Measurements from ENCODE around the gene TJP1. TPM values are rescaled to one million over a fixed set of nuclear protein-coding genes. Genes with fewer than 3 reads are reported as not detected.

The TJP1 gene
- total RNA-seq, 2 donors from 2014 or later = 47.2 to 70.1 TPM

- Histone ChIP-seq H3K27ac (no peak overlapping the region), H3K36me3 (no peaks in the 10 kb centered on the region)
- intact Hi-C loops (cut with DNase I) = loop anchor here (10.0 kb wide), 1 partner anchor 130 kb away; no protein-coding TSS in a partner anchor
Measured at GRCh38 chr15:29825227-29825626, 3.0 kb upstream of the TJP1 start.

GRCh38 chr15:29822684-29823459 is 604 bp upstream of the TJP1 start:
- no peaks in the 10 kb centered on the region for H3K27me3 ChIP-seq
- peak; percentile 77 for DNase-seq
- no peaks in the 10 kb centered on the region for H3K9me3 ChIP-seq
- peak overlapping the region; percentile 65 for H3K4me3 ChIP-seq
- no peak for TF ChIP-seq CTCF (IDR thresholded peaks at IDR 0.05)
- intact Hi-C loops (cut with DNase I) = loop anchor here (10.0 kb wide), 1 partner anchor 128 kb away; no protein-coding TSS in a partner anchor
- peak overlapping the region; percentile 56 to 58 for H3K9ac ChIP-seq (ENCODE audit: low read depth in 2 of 2, low read length in 2 of 2)
- peak overlapping the region; percentile 90 for H3K27ac ChIP-seq
- H3K4me1 ChIP-seq = peaks cover 5% of the 10 kb centered on the region
- H3K36me3 ChIP-seq = no peaks in the 10 kb centered on the region

More at GRCh38 chr15:29825227-29825626, 3.0 kb upstream of the TJP1 start:
- Histone ChIP-seq H3K27me3 (no peaks in the 10 kb centered on the region), H3K4me1 (no peaks in the 10 kb centered on the region), H3K4me3 (no peak overlapping the region), H3K9me3 (no peaks in the 10 kb centered on the region), H3K9ac (ENCODE audit: low read depth in 2 of 2, low read length in 2 of 2) (no peak overlapping the region)
- no peak for DNase-seq
- TF ChIP-seq CTCF (IDR thresholded peaks at IDR 0.05) = no peak

GRCh38 chr15:29821416-29822099 is 710 bp downstream of the TJP1 start:
- intact Hi-C loops (cut with DNase I) = loop anchor here (10.0 kb wide), 1 partner anchor 127 kb away; no protein-coding TSS in a partner anchor
- H3K4me1 ChIP-seq = peaks cover 5% of the 10 kb centered on the region
- TF ChIP-seq CTCF (IDR thresholded peaks at IDR 0.05) = no peak
- peak overlapping the region; percentile 65 for H3K4me3 ChIP-seq
- peak; percentile 80 for DNase-seq
- H3K9me3 ChIP-seq = no peaks in the 10 kb centered on the region
- H3K27ac ChIP-seq = peak overlapping the region; percentile 90
- H3K27me3 ChIP-seq = no peaks in the 10 kb centered on the region
- H3K9ac ChIP-seq (ENCODE audit: low read depth in 2 of 2, low read length in 2 of 2) = peak overlapping the region; percentile 71 to 84
- no peaks in the 10 kb centered on the region for H3K36me3 ChIP-seq

GRCh38 chr15:29820394-29821154 is 1.7 kb downstream of the TJP1 start:
- Histone ChIP-seq H3K4me1 (peaks cover 7% of the 10 kb centered on the region), H3K9me3 (no peaks in the 10 kb centered on the region), H3K36me3 (no peaks in the 10 kb centered on the region), H3K27ac (no peak overlapping the region), H3K4me3 (peak overlapping the region; percentile 65), H3K27me3 (no peaks in the 10 kb centered on the region), H3K9ac (ENCODE audit: low read depth in 2 of 2, low read length in 2 of 2) (peak overlapping the region; percentile 71 to 84)
- intact Hi-C loops (cut with DNase I) = loop anchor here (10.0 kb wide), 1 partner anchor 126 kb away; no protein-coding TSS in a partner anchor
- TF ChIP-seq CTCF (IDR thresholded peaks at IDR 0.05) = no peak
- DNase-seq = no peak

- intact Hi-C loops (cut with DNase I) = loop anchor here (10.0 kb wide), 1 partner anchor 125 kb away; no protein-coding TSS in a partner anchor
- Histone ChIP-seq H3K36me3 (no peaks in the 10 kb centered on the region), H3K9me3 (no peaks in the 10 kb centered on the region), H3K9ac (ENCODE audit: low read depth in 2 of 2, low read length in 2 of 2) (no peak overlapping the region), H3K4me3 (peak overlapping the region; percentile 65), H3K27ac (no peak overlapping the region), H3K4me1 (peaks cover 13% of the 10 kb centered on the region), H3K27me3 (no peaks in the 10 kb centered on the region)
- no peak for TF ChIP-seq CTCF (IDR thresholded peaks at IDR 0.05)
- no peak for DNase-seq
Measured at GRCh38 chr15:29819979-29820378, 2.3 kb downstream of the TJP1 start.

Data from colonic mucosa (tissue), 4 donors.